ENCODE measurements around the gene KCNK6. TPM values are rescaled to one million over a fixed set of nuclear protein-coding genes. Genes with fewer than 3 reads are reported as not detected.

Gene KCNK6
- total RNA-seq, result 5.5 TPM in 2 replicates

GRCh38 chr19:38319421-38320258 lies at the start of gene KCNK6:
KCNK6 (plus strand) TSS chr19:38319845; CDS start chr19:38319951, 106 bp downstream.

GRCh38 chr19:38303517-38304351 lies 15.9 kb upstream of the KCNK6 start, which contains the start of gene C19orf33:
C19orf33 (plus strand) TSS chr19:38304251; CDS start chr19:38304262, 11 bp downstream.

GRCh38 chr19:38315657-38316476 lies 3.8 kb upstream of the KCNK6 start, which contains the start of gene YIF1B:
YIF1B (minus strand) TSS chr19:38315947; CDS start chr19:38315917, 30 bp downstream.

GRCh38 chr19:38374332-38375097 lies 54.9 kb downstream of the KCNK6 start, which contains the start of gene PSMD8:
PSMD8 (plus strand) TSS chr19:38374571; CDS start chr19:38374602, 31 bp downstream.

Small RNAs within 50 kb of the gene (small RNA-seq; reads per million reads assigned to genes)
- gene RF00019, result not detected

Other genes with a start within 250 kb of the KCNK6 start
- gene DPF1, start 95.6 kb upstream of the KCNK6 start, total RNA-seq, result 0.61 and 2.3 TPM in 2 replicates
- 3.5 and 6.7 TPM in 2 replicates for gene PPP1R14A, start 63.5 kb upstream of the KCNK6 start, total RNA-seq
- gene SPINT2, start 55.3 kb upstream of the KCNK6 start, total RNA-seq, result 15.8 and 16.1 TPM in 2 replicates
- not detected in 2 replicates for gene C19orf33, start 15.6 kb upstream of the KCNK6 start, total RNA-seq
- gene YIF1B, start 3.9 kb upstream of the KCNK6 start, total RNA-seq, result 65.1 and 69.1 TPM in 2 replicates
- gene CATSPERG, start 16.0 kb downstream of the KCNK6 start, total RNA-seq, result 0.49 and 1.1 TPM in 2 replicates
- gene PSMD8, start 54.7 kb downstream of the KCNK6 start, total RNA-seq, result 233 and 276 TPM in 2 replicates
- 0.49 and 1.2 TPM in 2 replicates for gene GGN, start 68.2 kb downstream of the KCNK6 start, total RNA-seq
- 1.5 and 2.1 TPM in 2 replicates for gene SPRED3, start 68.9 kb downstream of the KCNK6 start, total RNA-seq
- 11.2 and 11.9 TPM in 2 replicates for gene FAM98C, start 83.2 kb downstream of the KCNK6 start, total RNA-seq
- not detected in 2 replicates for gene RASGRP4, start 106.4 kb downstream of the KCNK6 start, total RNA-seq
- under 0.01 TPM in 2 replicates for gene RYR1, start 113.8 kb downstream of the KCNK6 start, total RNA-seq

Data from hair follicle dermal papilla cell (primary cell).